HG02571 (cell line): ENCODE measurements around the gene ITLN2.
"Not testable (repeated sequence)": the region's sequence is repeated elsewhere in the genome, so short reads cannot be mapped to it uniquely, and the experiment has no call there.

Experiments
- ATAC-seq: cut with Tn5 transposase; IDR thresholded peaks from one replicate; pipeline ENCODE4 v1.9.1; 2021; ENCODE audit warnings: mild to moderate bottlenecking, moderate library complexity; ENCODE audit not compliant: unreplicated experiment

The ITLN2 gene

GRCh38 chr1:160956966-160957365 is 2.4 kb upstream of the ITLN2 start:
- no peak for ATAC-seq

- no peak for ATAC-seq
Measured at GRCh38 chr1:160953030-160953429, 1.6 kb downstream of the ITLN2 start.

GRCh38 chr1:160952129-160952510 is 2.5 kb downstream of the ITLN2 start:
- ATAC-seq = no peak

DNA sequence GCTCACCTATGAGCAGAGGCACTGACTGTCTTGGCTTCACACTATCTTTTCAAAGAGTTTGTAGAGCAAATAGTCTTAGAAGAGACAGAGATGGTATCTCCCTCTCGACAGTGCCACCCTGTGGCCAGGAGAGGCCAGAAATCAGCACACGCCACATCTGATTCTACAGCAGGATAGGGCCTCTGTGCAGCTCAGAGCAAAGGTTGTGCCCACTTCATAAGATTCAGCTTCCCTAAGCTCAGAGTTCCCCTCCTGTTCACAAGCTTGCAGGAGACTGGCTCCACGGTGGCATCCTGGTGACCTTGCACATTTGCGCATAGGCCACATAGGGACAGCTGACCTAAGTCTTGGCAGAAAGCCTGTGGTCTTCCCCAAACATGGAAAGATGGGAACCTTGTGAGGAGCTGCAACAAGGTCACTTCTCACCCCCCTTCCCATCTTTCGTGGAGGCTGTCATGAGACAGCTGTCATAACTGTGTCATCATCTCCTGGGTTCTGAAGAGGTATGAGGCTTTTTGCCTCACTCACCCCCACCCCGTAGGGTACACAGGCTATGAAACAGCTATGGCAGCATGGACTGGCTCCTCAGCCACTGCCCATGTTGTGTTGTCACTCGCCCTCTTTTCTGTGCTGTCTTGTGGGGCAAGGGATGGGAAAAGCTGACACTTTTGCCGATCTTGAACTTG is 3.0 kb downstream of the ITLN2 start:
- no peak for ATAC-seq

DNA sequence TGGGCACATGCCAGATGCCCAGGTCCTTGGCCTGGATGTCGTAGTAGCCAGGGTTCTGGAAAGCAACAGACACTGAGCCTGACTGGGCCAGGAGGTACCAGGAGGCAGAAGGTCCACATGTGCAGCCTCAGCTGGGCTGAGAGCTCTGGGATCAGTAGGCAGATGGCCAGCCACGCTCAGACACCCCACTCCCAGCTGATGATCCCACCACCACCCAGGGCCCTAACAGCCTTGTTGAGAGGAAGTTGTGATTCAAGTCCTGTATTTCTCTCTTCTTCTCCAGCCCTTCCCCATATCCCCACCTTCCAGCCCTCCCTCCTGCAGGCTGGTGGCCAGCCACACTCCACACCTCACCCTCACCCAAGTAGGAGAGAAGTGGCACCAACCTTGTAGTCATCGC is 4.0 kb downstream of the ITLN2 start:
- no peak for ATAC-seq

DNA sequence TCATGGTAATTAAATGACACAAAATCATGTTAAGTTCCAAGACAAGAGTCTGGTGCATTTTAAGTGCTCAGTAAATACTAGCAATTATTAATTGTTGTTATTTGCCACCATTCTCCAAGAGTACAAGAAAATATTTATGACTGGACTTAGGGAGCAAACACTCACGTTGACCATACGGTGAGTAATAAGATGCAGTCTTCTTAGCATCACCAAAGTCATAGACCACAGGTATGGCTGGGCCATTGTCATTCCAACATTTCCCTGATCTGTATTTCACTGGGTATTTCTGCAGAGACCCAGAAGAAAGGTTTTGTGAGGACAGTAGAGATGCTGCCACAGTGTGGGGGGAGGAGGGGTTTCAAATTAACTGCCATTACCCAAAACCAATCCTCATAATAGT is 4.7 kb downstream of the ITLN2 start:
- ATAC-seq = no peak

- ATAC-seq = not testable (repeated sequence)
Measured at GRCh38 chr1:160949216-160949880, 5.3 kb downstream of the ITLN2 start.

DNA sequence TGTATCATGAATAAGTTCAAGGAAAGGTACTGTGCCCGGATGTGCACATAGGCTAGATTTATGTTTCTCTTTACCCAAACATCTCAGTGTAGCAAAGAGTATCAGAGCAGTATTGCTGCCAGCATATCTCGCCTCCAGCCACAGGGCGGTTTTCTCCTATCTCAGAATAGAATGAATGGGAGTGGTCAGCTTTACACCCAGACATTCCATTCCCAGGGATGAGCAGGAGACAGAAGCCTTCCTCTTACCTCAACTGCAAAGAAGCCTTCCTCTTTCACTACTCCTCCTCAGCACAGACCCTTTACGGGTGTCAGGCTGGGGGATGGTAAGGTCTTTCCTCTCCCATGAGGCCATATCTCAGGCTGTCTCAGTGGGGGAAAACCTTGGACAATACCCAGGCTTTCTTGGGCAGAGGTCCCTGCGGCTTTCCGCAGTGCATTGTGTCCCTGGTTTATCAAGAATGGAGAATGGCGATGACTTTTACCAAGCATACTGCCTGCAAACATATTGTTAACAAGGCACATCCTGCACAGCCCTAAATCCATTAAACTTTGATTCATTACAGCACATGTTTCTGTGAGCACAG is 7.3 kb downstream of the ITLN2 start:
- not testable (repeated sequence) for ATAC-seq

DNA sequence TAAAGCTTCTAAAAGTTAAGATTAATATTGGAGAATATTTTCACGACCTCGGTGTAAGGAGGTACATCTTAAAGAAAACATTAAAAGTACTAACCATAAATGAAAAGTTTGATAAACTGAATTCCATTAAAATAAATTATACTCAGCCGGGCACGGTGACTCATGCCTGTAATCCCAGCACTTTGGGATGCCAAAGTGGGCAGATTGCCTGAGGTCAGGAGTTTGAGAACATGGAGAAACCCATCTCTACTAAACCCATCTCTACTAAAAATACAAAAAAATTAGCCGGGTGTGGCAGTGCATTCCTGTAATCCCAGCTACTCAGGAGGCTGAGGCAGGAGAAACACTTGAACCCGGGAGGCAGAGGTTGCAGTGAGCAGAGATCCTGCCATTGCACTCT is 8.7 kb downstream of the ITLN2 start:
- not testable (repeated sequence) for ATAC-seq

GRCh38 chr1:160945079-160945478 is 9.5 kb downstream of the ITLN2 start:
- no peak for ATAC-seq

DNA sequence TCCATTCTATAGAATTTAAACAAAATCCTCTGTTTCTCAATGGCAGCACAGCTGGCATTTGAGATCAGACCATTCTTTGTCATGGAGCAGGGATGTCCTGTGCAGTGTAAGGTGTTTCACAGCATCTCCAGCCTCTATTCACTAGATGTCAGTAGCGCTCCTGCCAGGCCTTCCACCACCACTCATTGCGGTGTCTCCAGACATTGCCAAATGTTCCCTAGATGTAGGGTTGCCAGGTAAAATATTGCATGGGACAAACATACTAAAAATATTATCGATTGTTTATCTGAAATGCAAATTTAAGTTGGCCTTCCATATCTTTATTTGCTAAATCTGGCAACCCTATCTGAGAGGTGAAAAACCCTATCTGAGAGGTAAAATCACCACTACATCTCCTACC is 11.7 kb downstream of the ITLN2 start:
- ATAC-seq = no peak

DNA sequence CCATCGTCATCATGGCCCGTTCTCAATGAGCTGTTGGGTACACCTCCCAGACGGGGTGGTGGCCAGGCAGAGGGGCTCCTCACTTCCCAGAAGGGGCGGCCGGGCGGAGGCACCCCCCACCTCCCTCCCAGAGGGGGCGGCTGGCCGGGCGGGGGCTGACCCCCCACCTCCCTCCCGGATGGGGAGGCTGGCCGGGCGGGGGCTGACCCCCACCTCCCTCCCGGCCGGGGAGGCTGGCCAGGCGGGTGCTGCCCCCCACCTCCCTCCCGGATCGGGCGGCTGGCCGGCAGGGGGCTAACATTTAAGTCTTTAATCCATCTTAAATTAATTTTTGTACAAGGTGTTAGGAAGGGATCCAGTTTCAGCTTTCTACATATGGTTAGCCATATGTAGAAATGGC is 17.9 kb downstream of the ITLN2 start:
- ATAC-seq = not testable (repeated sequence)

DNA sequence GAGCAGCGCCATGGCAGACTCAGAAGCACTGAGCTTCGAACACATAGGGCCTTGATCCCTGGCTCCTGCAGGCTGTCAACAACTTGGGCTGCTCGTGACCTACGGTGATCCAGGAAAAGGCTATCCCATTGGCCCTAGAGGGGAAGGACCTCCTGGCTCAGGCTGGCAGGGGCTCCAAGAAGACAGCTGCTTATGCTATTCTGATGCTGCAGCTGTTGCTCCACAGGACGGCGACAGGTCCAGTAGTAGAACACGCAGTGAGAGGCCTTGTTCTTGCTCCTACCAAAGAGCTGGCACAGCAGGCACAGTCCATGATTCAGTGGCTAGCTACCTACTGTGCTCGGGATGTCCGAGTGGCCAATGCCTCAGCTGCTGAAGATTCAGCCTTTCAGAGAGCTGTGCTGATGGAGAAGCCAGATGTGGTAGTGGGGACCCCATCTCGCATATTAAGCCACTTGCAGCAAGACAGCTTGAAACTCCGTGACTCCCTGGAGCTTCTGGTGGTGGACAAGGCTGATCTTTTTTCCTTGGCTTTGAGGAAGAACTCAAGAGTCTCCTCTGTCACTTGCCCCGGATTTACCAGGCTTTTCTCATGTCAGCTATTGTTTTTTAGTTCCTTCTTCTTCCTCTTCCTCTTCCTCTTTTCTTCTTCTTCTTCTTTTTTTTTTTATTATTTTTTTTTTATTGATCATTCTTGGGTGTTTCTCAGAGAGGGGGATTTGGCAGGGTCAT is 18.9 kb downstream of the ITLN2 start:
- no peak for ATAC-seq

DNA sequence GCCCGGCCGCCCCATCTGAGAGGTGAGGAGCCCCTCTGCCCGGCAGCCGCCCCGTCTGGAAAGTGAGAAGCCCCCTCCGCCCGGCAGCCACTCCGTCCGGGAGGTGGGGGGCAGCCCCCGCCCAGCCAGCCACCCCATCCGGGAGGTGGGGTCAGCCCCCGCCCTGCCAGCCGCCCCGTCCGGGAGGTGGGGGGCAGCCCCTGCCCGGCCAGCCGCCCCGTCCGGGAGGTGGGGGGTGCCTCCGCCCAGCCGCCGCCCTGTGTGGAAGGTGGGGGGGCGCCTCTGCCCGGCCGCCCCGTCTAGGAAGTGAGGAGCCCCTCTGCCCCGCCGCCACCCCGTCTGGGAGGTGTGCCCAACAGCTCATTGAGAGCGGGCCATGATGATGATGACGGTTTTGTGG is 21.3 kb downstream of the ITLN2 start:
- not testable (repeated sequence) for ATAC-seq

DNA sequence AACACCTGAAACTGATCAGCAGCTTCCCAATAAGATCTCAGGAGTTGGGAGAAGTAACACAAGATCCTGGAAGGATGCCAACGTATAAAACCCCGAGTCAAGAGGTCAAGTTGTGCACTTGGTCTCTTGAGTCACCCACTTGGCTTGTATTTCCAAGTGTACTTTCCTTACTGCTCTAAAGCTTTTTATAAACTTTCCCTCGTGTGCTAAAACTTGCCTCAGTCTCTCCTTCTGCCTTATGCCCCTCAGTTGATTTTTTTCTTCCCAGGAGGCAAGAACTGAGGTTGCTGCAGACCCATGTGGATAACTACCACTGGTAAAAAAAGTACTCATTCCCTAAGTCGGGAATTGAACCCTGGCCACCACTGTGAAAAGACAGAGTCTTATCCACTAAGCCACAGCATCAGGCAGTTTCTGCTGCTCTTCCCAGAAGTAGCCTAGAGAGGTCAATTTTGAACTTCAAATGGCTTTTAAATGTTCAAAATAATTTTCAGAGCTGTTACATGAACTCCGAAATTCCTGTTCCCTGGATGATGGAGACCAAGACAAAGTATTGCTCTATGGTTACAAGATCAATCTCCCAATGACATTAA is 28.9 kb downstream of the ITLN2 start:
- ATAC-seq = no peak

DNA sequence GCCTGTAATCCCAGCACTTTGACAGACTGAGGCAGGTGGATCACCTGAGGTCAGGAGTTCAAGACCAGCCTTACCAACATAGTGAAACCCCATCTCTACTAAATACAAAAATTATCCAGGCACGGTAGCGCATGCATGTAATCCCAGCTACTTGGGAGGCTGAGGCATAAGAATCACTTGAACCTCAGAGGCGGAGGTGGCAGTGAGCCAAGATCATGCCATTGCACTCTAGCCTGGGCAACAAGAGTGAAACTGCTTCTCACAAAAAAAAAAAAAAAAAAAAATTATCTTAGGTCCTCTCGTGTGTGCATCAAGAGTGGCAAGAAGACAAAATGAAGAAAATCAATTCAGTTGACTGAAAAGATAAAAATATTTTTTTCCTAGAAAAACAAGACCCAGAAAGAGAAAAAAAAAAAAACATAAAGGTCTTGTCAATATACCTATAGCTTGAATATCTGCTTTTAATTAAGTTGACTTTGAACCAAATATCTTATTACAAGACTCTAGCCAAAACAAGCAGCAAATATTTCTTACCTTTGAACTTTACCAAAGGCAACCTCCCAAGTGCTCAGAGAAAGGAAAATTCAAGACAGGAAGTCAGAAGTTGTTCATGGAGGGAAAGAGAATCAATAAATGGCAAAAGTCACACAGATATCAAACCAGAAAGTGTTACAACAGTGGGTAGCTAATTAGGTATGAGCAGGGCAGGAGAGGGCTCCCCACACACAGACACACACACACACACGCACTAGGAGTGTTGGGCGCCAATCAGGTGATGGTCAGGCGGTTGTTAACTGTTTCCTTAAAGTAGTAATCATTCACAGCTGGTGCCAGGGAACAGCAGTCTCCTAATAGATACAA is 29.6 kb downstream of the ITLN2 start:
- ATAC-seq = no peak

DNA sequence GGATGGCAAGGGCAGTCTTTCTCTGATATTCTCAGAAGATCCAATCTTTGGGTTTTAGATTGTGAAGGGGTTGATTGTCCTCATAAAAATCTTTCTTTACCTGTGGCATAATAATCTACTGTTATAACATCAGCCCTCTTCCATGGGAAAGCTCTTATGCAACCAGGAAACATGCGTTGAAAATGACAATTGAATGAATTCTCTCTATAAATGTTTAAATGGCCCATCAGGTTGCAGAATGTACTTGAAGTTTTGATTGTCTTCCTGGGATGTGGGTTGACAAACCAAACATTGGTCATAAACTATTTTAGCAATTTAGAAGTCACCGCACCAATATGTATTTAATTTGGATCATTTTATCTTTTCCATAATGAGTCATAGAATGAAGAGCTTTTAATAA is 37.9 kb downstream of the ITLN2 start:
- ATAC-seq = no peak

DNA sequence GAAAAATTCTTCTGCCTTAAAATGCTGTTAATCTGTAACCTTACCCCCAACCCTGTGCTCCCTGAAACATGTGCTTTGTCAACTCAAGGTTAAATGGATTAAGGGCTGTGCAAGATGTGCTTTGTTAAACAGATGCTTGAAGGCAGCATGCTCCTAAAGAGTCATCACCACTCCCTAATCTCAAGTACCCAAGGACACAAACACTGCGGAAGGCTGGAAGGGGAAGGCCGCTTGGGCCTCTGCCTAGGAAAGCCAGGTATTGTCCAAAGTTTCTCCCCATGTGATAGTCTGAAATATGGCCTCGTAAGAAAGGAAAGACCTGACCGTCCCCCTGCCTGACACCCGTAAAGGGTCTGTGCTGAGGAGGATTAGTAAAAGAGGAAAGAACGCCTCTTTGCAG is 41.4 kb downstream of the ITLN2 start:
- not testable (repeated sequence) for ATAC-seq

GRCh38 chr1:160911925-160912324 is 42.7 kb downstream of the ITLN2 start:
- no peak for ATAC-seq

GRCh38 chr1:160911441-160911840 is 43.2 kb downstream of the ITLN2 start:
- ATAC-seq = no peak
